Measurements from ENCODE around the gene CCDC137. TPM values are rescaled to one million over a fixed set of nuclear protein-coding genes. Genes with fewer than 3 reads are reported as not detected.
A peak's percentile ranks its signal among the peaks of the same experiment; 100 is the strongest.

CCDC137 gene
- total RNA-seq, 1 experiment from 2014 or later, result 8.1 TPM

DNA sequence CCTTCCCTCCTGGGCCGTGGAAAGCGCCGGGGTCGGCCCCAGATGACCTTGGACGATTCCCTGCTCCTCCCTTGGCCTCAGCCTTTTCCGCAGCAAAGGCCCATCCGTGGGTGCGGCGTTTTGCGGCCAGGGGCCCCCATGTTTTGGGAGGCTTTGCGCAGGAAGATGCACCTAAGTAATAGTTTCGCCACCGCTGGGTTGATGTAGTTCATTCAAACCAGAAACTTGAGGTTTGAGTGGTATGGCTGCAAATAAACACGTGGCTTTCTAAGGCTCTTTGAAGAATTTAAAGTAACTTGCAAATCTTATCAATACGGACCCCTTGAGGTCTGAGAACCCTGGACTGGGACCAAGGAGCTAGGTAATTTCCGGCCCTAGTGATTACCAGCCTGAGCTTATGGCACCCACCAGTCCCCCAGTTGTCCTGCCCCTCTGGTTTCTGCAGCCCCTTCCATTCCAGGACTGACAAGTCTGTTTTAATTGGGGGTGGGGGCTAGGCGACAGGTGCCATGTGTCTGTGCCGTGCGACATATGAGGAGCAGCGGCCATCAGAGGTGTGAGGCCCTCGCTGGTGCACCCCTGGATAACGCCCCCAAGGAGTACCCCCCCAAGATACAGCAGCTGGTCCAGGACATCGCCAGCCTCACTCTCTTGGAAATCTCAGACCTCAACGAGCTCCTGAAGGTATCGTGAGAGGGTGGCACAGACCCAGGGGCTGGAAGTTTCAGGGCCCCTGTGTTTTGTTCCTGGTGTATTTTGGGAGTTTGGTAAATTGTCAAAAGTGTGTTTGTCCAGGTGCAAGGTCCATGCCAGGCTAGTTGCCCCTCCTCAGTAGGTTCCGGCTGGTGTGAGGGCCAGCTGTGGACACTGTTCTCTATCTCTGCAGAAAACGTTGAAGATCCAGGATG, 37.5 kb downstream of the CCDC137 start:
- H3K36me3 ChIP-seq (ENCODE audit: insufficient read depth, low read length), result peaks cover 28% of the 10 kb centered on the region
- H2AFZ ChIP-seq (ENCODE audit: low read length), result no peak overlapping the region
- H3K4me3 ChIP-seq (ENCODE audit: low read length), result peak overlapping the region; percentile 81
- H3K9me2 ChIP-seq (replicated peaks; ENCODE audit: insufficient read depth, low read length), result no peaks in the 10 kb centered on the region
- peak overlapping the region; percentile 87 for H3K27ac ChIP-seq (ENCODE audit: low read length)
- peak overlapping the region; percentile 99 for H3K4me2 ChIP-seq (ENCODE audit: low read depth, low read length, poor library complexity, severe bottlenecking)
- H4K20me1 ChIP-seq (ENCODE audit: insufficient read depth, low read depth, low read length), result peaks cover 31% of the 10 kb centered on the region
- peak; percentile 72 for DNase-seq
- H3K9me3 ChIP-seq (ENCODE audit: low read length), result no peaks in the 10 kb centered on the region
- H3K79me2 ChIP-seq (ENCODE audit: low read length), result peaks cover 54% of the 10 kb centered on the region
- H3K9ac ChIP-seq (ENCODE audit: low read length), result peak overlapping the region; percentile 99
- peaks cover 24% of the 10 kb centered on the region for H3K4me1 ChIP-seq (ENCODE audit: low read length)
- no peaks in the 10 kb centered on the region for H3K27me3 ChIP-seq (ENCODE audit: low read length)

DNA sequence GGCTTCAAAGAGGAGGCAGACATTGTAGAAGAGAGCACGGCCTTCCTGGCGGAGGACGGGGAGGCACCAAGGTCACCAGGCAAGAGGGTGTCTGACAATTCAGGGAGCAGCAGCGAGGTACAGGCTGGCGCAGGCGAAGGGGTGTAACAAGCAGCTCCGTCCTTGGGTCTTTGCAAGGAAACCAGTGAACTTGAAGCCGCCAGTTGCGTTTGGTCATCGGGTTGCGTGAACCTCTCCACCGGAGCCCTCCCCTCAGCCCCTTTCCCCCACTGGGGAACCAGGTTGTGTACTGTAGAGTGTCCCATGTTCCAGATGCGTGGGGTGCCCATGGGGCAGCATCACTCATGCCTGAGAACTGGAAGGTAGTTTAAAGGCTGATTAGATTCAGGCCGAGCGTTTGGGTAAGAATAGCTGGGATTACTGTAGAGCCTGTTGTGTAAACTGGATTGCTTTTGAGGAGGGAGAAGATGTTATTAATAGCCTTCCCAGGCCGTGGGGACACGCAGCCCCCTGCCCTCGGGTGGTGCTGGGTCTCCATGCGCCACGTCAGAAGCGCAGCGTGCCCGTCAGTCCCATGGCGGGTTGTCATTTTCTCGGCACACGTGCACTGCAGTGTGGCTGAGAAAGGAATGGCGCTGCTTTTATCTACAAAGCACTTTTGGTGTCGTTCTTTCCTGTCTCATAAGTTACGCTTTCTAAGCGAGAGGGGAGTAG, 39.1 kb downstream of the CCDC137 start:
- Histone ChIP-seq H3K9ac (ENCODE audit: low read length) (no peak overlapping the region), H3K4me3 (ENCODE audit: low read length) (no peak overlapping the region), H3K79me2 (ENCODE audit: low read length) (peaks cover 48% of the 10 kb centered on the region), H3K9me3 (ENCODE audit: low read length) (no peaks in the 10 kb centered on the region), H3K27ac (ENCODE audit: low read length) (peak overlapping the region; percentile 87; the same call in 1 of the 2 replicates), H3K4me1 (ENCODE audit: low read length) (peaks cover 24% of the 10 kb centered on the region), H3K9me2 (replicated peaks; ENCODE audit: insufficient read depth, low read length) (no peaks in the 10 kb centered on the region), H3K36me3 (ENCODE audit: insufficient read depth, low read length) (peaks cover 25% of the 10 kb centered on the region), H3K27me3 (ENCODE audit: low read length) (no peaks in the 10 kb centered on the region), H2AFZ (ENCODE audit: low read length) (no peak overlapping the region), H3K4me2 (ENCODE audit: low read depth, low read length, poor library complexity, severe bottlenecking) (no peak overlapping the region), H4K20me1 (ENCODE audit: insufficient read depth, low read depth, low read length) (peaks cover 30% of the 10 kb centered on the region)
- DNase-seq, result no peak

DNA sequence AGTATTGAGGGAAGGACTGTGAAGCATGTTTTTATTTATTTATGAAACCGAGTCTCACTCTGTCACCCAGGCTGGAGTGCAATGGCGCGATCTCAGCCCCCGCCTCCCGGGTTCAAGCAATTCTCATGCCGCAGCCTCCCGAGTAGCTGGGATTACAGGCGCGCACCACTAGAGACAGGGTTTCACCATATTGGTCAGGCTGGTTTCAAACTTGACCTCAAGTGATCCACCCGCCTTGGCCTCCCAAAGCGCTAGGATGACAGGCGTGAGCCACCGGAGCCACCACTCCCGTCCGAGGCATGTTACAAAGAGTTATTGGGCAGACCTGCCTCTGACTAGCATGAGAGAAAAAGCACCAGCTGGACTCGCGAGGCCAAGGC, 39.7 kb downstream of the CCDC137 start:
- Histone ChIP-seq H3K4me3 (ENCODE audit: low read length) (no peak overlapping the region), H3K9me3 (ENCODE audit: low read length) (no peaks in the 10 kb centered on the region), H3K9me2 (replicated peaks; ENCODE audit: insufficient read depth, low read length) (no peaks in the 10 kb centered on the region), H3K27me3 (ENCODE audit: low read length) (no peaks in the 10 kb centered on the region), H2AFZ (ENCODE audit: low read length) (no peak overlapping the region), H3K36me3 (ENCODE audit: insufficient read depth, low read length) (peaks cover 25% of the 10 kb centered on the region), H4K20me1 (ENCODE audit: insufficient read depth, low read depth, low read length) (peaks cover 26% of the 10 kb centered on the region), H3K4me2 (ENCODE audit: low read depth, low read length, poor library complexity, severe bottlenecking) (no peak overlapping the region), H3K4me1 (ENCODE audit: low read length) (peaks cover 24% of the 10 kb centered on the region), H3K79me2 (ENCODE audit: low read length) (peaks cover 43% of the 10 kb centered on the region), H3K27ac (ENCODE audit: low read length) (no peak overlapping the region), H3K9ac (ENCODE audit: low read length) (no peak overlapping the region)
- no peak for DNase-seq

DNA sequence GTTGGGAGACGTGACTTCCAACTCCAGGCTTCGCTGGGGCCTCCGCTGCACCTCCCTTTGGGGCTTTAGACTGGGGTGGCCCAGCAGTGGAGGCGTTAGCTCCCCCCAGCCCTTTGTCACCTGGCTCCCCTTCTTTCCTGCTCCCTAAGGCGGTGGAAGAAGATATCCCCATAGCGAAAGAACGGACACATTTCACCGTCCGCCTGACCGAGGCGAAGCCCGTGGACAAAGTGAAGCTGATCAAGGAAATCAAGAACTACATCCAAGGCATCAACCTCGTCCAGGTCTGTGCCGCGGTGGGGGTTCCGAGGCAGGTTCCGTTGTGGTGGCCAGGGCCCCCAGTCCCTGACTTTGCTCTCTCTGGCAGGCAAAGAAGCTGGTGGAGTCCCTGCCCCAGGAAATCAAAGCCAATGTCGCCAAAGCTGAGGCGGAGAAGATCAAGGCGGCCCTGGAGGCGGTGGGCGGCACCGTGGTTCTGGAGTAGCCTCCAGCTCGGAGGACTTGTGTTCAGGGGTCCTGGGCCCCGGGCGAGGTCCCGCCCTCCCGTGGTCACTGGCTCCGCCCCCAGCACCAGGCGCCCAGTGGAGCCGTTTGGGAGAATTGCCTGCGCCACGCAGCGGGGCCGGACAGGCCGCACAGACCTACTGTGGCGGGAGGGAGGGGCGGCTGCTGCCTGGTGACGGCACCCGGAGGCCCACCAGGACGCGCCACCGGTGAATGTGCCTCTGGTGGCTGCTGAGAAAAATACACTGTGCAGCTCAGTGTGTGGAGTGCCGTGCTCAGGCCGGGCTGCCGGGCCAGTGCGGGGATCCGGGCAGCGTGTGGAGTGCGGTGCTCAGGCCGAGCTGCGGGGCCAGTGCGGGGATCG, 40.5 kb downstream of the CCDC137 start:
- Histone ChIP-seq H2AFZ (ENCODE audit: low read length) (no peak overlapping the region), H3K36me3 (ENCODE audit: insufficient read depth, low read length) (peaks cover 25% of the 10 kb centered on the region), H3K9ac (ENCODE audit: low read length) (no peak overlapping the region), H3K9me3 (ENCODE audit: low read length) (no peaks in the 10 kb centered on the region), H3K79me2 (ENCODE audit: low read length) (peaks cover 35% of the 10 kb centered on the region), H3K9me2 (replicated peaks; ENCODE audit: insufficient read depth, low read length) (no peaks in the 10 kb centered on the region), H3K4me3 (ENCODE audit: low read length) (no peak overlapping the region), H3K27ac (ENCODE audit: low read length) (no peak overlapping the region), H3K27me3 (ENCODE audit: low read length) (no peaks in the 10 kb centered on the region), H3K4me2 (ENCODE audit: low read depth, low read length, poor library complexity, severe bottlenecking) (no peak overlapping the region), H4K20me1 (ENCODE audit: insufficient read depth, low read depth, low read length) (peaks cover 18% of the 10 kb centered on the region), H3K4me1 (ENCODE audit: low read length) (peaks cover 24% of the 10 kb centered on the region)
- no peak for DNase-seq

DNA sequence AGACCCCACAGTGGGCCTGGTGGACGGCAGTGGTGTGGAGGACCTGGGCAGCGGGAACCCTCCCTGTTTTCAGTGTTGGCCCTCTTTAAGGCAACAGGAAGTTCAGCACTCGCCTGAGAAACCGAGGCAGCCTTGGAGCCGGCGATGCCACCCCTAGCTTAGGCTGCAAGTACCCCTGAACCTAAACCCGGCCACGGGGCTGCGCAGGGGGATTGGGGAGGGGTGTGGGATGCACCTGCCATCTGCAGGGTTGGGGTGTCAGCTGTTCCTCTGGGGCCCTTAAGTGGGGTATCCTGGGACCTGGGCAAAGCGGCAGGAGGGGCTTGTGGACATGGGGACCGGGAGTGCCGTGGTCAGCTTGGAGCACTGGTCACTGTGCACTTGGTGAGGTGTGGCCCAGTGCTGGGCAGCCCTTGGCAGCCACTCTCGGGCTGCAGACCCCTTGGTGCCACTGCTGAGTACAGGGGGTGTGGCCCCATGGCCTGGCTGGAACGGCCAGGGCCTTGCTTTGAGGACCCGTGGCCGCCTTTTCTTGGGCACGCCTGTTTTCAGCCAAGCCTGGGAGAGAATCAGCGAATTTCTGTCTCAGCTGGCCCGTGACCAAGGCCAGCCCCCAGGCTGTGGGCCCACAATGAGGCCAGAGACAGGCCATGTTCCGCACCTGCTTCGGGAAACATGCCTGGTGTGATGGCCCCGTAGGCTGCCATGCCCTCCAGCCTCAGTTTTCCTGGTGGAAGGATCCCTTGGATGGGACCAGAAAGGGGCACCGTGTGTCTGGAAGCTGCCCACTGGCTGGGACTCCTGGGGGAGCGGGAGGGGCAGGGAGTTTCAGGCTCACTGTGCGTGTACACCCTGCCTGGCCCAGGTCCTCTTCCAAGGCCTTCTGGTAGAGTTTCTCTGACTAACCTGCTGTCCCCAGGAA, 41.4 kb downstream of the CCDC137 start:
- peaks cover 25% of the 10 kb centered on the region for H3K36me3 ChIP-seq (ENCODE audit: insufficient read depth, low read length)
- H3K9ac ChIP-seq (ENCODE audit: low read length), result no peak overlapping the region
- H3K9me2 ChIP-seq (replicated peaks; ENCODE audit: insufficient read depth, low read length), result no peaks in the 10 kb centered on the region
- peaks cover 27% of the 10 kb centered on the region for H3K4me1 ChIP-seq (ENCODE audit: low read length)
- no peaks in the 10 kb centered on the region for H3K27me3 ChIP-seq (ENCODE audit: low read length)
- peaks cover 11% of the 10 kb centered on the region; the same call in 1 of the 2 replicates for H4K20me1 ChIP-seq (ENCODE audit: insufficient read depth, low read depth, low read length)
- H3K79me2 ChIP-seq (ENCODE audit: low read length), result peaks cover 33% of the 10 kb centered on the region
- H3K4me2 ChIP-seq (ENCODE audit: low read depth, low read length, poor library complexity, severe bottlenecking), result no peak overlapping the region
- no peaks in the 10 kb centered on the region for H3K9me3 ChIP-seq (ENCODE audit: low read length)
- no peak overlapping the region for H2AFZ ChIP-seq (ENCODE audit: low read length)
- DNase-seq, result no peak
- no peak overlapping the region for H3K4me3 ChIP-seq (ENCODE audit: low read length)
- H3K27ac ChIP-seq (ENCODE audit: low read length), result no peak overlapping the region

DNA sequence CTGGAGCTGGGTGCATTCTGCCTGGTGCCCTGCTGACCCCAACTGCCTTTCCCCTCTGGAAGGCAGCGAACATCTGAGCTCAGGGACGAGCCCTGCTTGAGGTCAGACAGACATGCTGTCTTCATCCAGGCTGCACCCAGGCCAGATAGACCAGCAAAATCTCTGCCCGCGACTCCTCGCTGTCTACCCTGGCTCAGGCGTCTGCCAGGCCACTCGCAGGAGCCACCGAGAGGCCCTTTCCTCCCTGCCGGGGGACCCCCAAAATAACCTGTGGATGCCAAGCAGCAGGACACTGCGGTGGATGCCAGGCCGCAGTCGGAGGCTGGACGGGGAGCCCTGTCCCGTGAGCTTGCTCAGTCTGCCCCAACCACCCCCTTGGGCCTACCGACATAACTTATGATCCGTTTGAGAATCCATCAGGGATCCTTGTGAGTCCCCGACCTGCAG, 42.2 kb downstream of the CCDC137 start:
- H3K9ac ChIP-seq (ENCODE audit: low read length), result no peak overlapping the region
- peaks cover 25% of the 10 kb centered on the region for H3K36me3 ChIP-seq (ENCODE audit: insufficient read depth, low read length)
- H3K4me3 ChIP-seq (ENCODE audit: low read length), result no peak overlapping the region
- H3K9me2 ChIP-seq (replicated peaks; ENCODE audit: insufficient read depth, low read length), result no peaks in the 10 kb centered on the region
- no peak overlapping the region for H2AFZ ChIP-seq (ENCODE audit: low read length)
- peaks cover 35% of the 10 kb centered on the region for H3K79me2 ChIP-seq (ENCODE audit: low read length)
- H3K27me3 ChIP-seq (ENCODE audit: low read length), result no peaks in the 10 kb centered on the region
- H3K4me1 ChIP-seq (ENCODE audit: low read length), result peaks cover 35% of the 10 kb centered on the region
- no peak overlapping the region for H3K27ac ChIP-seq (ENCODE audit: low read length)
- H4K20me1 ChIP-seq (ENCODE audit: insufficient read depth, low read depth, low read length), result peaks cover 14% of the 10 kb centered on the region; the same call in 1 of the 2 replicates
- no peaks in the 10 kb centered on the region for H3K9me3 ChIP-seq (ENCODE audit: low read length)
- no peak overlapping the region for H3K4me2 ChIP-seq (ENCODE audit: low read depth, low read length, poor library complexity, severe bottlenecking)
- DNase-seq, result no peak

DNA sequence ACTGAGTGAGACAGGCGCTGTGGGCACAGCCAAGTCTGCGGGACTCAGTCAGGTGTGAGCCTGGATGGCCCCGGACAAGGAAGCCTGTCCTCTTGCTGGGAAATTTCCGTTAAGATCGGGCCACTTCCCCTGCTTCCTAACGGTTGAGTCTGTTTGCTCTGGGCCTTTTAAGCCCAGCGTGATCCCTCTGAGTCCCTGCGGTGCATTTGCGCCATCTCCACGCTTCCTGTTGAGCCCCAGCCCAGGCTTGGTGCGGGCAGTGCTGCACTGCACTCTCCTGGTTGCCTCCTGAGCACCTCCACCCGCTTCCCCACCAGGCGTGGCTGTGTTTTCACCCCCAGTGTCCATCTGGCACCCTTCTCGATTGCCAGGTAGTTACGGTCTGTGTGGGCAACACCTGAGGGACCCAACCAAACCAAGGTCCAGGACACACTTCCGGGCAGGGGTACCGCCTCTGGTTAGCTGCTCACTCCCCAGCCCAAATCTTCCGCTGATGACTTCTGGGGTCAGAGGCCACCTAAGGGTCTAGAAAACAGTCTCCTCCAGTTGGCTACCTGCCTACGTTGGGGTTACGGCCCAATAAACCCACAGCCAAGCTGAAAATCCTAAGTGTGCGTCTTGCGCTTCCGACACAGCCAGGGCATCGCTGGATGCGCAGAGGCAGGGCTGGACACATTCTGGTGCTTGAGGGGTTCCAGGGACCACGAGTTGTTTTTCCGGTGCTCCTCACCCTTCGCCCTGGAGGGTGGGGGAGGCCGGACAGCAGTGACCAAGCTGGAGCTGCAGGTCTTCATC, 44.2 kb downstream of the CCDC137 start:
- Histone ChIP-seq H3K27me3 (ENCODE audit: low read length) (no peaks in the 10 kb centered on the region), H2AFZ (ENCODE audit: low read length) (no peak overlapping the region), H3K79me2 (ENCODE audit: low read length) (peaks cover 25% of the 10 kb centered on the region), H3K4me2 (ENCODE audit: low read depth, low read length, poor library complexity, severe bottlenecking) (peak overlapping the region; percentile 94), H3K27ac (ENCODE audit: low read length) (peak overlapping the region; percentile 64), H3K4me3 (ENCODE audit: low read length) (peak overlapping the region; percentile 32; the same call in 1 of the 2 replicates), H3K36me3 (ENCODE audit: insufficient read depth, low read length) (peaks cover 19% of the 10 kb centered on the region), H4K20me1 (ENCODE audit: insufficient read depth, low read depth, low read length) (peaks cover 26% of the 10 kb centered on the region; the same call in 1 of the 2 replicates), H3K9ac (ENCODE audit: low read length) (peak overlapping the region; percentile 85), H3K9me3 (ENCODE audit: low read length) (no peaks in the 10 kb centered on the region), H3K4me1 (ENCODE audit: low read length) (peaks cover 29% of the 10 kb centered on the region), H3K9me2 (replicated peaks; ENCODE audit: insufficient read depth, low read length) (no peaks in the 10 kb centered on the region)
- no peak for DNase-seq
